C4-2B (cell line): Measurements from ENCODE around the gene NEGR1.

Experiments
- H3K27ac ChIP-seq: fragments of 450-650 bp; 2 replicates; pipeline ENCODE4 v1.5.1; 2017
- CTCF ChIP-seq: fragments of 450-650 bp; conservative IDR thresholded peaks from 2 replicates; pipeline ENCODE4 v1.5.1; 2017; ENCODE audit warnings: mild to moderate bottlenecking
- ZFX ChIP-seq: fragments of 450-650 bp; IDR thresholded peaks from 2 replicates; pipeline ENCODE4 v1.6.1; 2017

The NEGR1 gene

GRCh38 chr1:71422221-71422620 lies 860.1 kb downstream of the NEGR1 start:
- TF ChIP-seq ZFX (no peak), CTCF (no peak)
- no peak overlapping the region for H3K27ac ChIP-seq

GRCh38 chr1:71417421-71417820 lies 864.9 kb downstream of the NEGR1 start:
- TF ChIP-seq ZFX (no peak), CTCF (no peak)
- no peak overlapping the region for H3K27ac ChIP-seq

GRCh38 chr1:71414179-71414578 lies 868.2 kb downstream of the NEGR1 start:
- no peak for TF ChIP-seq CTCF
- TF ChIP-seq ZFX = no peak
- H3K27ac ChIP-seq = no peak overlapping the region

- H3K27ac ChIP-seq = no peak overlapping the region
- TF ChIP-seq ZFX (no peak), CTCF (no peak)
Measured at GRCh38 chr1:71413441-71414175, 868.7 kb downstream of the NEGR1 start.

GRCh38 chr1:71400050-71400449 lies 882.3 kb downstream of the NEGR1 start:
- no peak overlapping the region for H3K27ac ChIP-seq
- TF ChIP-seq ZFX = no peak
- TF ChIP-seq CTCF = no peak

GRCh38 chr1:71399594-71399993 lies 882.7 kb downstream of the NEGR1 start:
- H3K27ac ChIP-seq = no peak overlapping the region
- TF ChIP-seq CTCF (no peak), ZFX (no peak)

GRCh38 chr1:71393301-71393700 lies 889.0 kb downstream of the NEGR1 start:
- TF ChIP-seq ZFX (no peak), CTCF (no peak)
- H3K27ac ChIP-seq = no peak overlapping the region
